Skin epidermis (tissue), 12 donors: ENCODE data around the gene SLC36A1.
"Not testable (repeated sequence)": the region's sequence is repeated elsewhere in the genome, so short reads cannot be mapped to it uniquely, and the experiment has no call there.

Experiments used
- H3K27ac ChIP-seq, 21 experiments: fragments of 200-600 bp; sonication (generic) in 11 of 21; one replicate each; pipeline ENCODE4 v1.5.0; 2020; ENCODE audit warnings: mild to moderate bottlenecking in 3 of 21, inconsistent platforms in 2 of 21, moderate library complexity in 2 of 21
- H3K4me3 ChIP-seq, 7 experiments: fragments of 200-600 bp; sonication (generic) in 2 of 7; one replicate each; pipeline ENCODE4 v1.5.0; 2020; ENCODE audit warnings: inconsistent platforms in 2 of 7, mild to moderate bottlenecking in 2 of 7, moderate library complexity in 1 of 7

SLC36A1 gene

DNA sequence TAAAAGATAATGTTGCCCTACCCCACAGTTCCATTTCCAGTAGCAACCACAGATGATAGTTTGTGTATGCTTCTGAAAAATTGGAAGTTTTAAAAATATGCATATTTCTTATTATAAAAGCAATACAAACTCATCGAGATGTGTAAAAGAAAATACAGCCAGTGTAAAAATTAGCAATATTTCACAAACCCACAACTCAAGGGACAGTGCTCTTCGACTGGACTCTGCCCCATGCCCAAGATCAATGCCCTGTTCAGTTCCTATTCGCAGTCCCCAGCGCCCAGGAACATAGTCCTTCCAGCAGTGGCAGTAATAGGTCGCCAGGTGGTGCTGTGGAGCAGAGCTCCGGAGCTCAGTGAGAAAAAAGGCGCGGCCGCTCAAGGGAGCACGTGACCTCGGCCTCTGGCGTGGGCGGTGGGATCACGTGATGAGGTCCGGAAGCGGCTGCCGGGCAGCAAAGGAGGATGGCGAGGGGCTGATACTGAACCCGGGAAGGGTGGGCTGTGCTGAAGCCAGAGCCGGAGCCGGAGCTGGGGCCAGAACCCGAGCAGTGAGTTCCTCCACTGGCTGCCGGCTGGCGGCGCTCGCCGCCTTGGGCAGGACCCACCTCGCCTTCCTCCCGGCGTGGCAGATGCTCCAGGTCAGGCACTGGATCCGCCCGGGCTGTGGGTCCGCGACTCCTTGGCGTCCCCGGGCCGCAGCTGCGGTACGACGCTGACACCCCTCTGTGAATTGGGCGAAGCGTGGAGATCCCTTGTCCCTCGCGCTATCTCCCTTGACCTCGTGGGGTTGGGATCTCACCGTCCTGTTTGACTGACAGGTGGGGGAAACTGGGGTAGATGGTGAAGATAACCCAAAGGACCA is at the start of gene SLC36A1:
Gene SLC36A1, plus strand, starts transcription at position 430 of the 864 bp plus-strand sequence. CDS start 11,190 bp downstream, outside the sequence.
- peak within 1 kb of the TSS; percentile 26 to 88 (median 77) for H3K27ac ChIP-seq
- peak within 1 kb of the TSS; percentile 66 to 86 (median 74) for H3K4me3 ChIP-seq

DNA sequence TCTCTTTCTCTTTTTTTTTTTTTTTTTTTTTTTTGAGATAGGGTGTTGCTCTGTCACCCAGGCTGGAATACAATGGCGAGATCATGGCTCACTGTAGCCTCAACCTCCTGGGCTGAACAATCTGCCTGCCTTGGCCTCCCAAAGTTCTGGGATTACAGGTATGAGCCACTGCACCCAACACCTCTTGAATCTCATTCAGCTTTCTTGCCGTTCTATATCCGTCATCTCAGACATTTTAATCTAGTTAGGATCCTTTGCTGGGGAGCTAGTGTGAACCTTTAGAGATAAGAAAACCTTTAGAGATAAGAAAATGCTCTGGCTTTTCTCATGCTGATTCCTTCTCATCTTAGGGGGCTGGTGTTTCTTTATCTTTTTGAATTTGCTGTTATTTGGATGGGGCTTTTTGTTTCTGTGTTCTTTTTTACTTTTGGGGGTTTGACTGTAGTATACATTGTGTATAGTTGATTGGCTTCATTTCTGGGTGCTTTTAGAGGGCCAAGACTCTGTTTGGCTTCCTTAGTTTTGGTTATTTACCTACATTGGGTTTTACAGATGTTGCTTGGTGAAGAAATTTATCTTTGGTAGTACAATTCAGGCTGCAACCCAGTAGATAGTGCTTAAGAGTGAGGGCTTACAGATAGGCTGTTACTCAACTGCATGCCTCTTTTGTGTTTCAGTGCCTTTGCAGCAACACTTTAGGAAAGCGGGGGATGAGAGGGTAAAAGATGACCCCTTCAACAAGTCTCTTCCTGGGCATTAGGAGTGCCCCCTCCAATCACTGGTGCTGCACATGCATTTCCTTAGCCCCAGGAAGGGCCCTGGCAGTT is 41.9 kb upstream of the SLC36A1 start:
- no peak overlapping the region for H3K4me3 ChIP-seq
- H3K27ac ChIP-seq, result no peak overlapping the region

GRCh38 chr5:151406322-151406947 is 41.0 kb upstream of the SLC36A1 start:
- Histone ChIP-seq H3K27ac (no peak overlapping the region), H3K4me3 (no peak overlapping the region)

GRCh38 chr5:151408591-151409230 is 38.7 kb upstream of the SLC36A1 start:
- Histone ChIP-seq H3K27ac (no peak overlapping the region), H3K4me3 (no peak overlapping the region)

DNA sequence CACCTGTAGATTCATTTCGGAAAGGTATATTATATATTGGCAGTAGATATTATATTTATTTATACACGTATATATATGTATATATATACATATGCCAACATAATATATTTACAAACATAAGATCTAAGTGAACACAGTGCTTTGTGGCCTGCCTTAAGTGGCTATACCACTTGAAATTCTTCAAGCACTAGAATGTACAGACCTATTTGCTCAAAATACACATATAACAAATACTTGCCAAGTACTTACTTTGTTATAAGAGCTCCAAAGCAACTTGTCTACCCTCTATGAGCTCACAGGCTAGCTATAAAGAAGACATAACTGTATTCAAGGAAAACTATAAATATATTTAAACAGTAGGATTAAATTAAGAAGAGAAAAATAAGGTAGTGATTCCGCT is 33.6 kb upstream of the SLC36A1 start:
- no peak overlapping the region for H3K4me3 ChIP-seq
- no peak overlapping the region for H3K27ac ChIP-seq

GRCh38 chr5:151414536-151414935 is 32.9 kb upstream of the SLC36A1 start:
- no peak overlapping the region for H3K27ac ChIP-seq
- no peak overlapping the region for H3K4me3 ChIP-seq

- H3K27ac ChIP-seq, result no peak overlapping the region
- H3K4me3 ChIP-seq, result no peak overlapping the region
Measured at GRCh38 chr5:151417712-151418111, 29.7 kb upstream of the SLC36A1 start.

GRCh38 chr5:151420127-151420526 is 27.3 kb upstream of the SLC36A1 start:
- H3K27ac ChIP-seq, result no peak overlapping the region
- H3K4me3 ChIP-seq, result no peak overlapping the region

GRCh38 chr5:151424892-151425523 is 22.4 kb upstream of the SLC36A1 start:
- Histone ChIP-seq H3K4me3 (no peak overlapping the region), H3K27ac (no peak overlapping the region)

GRCh38 chr5:151426347-151426746 is 21.1 kb upstream of the SLC36A1 start:
- H3K4me3 ChIP-seq, result not testable (repeated sequence)

GRCh38 chr5:151427258-151427657 is 20.1 kb upstream of the SLC36A1 start:
- Histone ChIP-seq H3K4me3 (no peak overlapping the region), H3K27ac (no peak overlapping the region)

More at GRCh38 chr5:151426347-151426746, 21.1 kb upstream of the SLC36A1 start:
- H3K27ac ChIP-seq, result not testable (repeated sequence)

GRCh38 chr5:151430731-151431130 is 16.7 kb upstream of the SLC36A1 start:
- Histone ChIP-seq H3K27ac (no peak overlapping the region), H3K4me3 (no peak overlapping the region)

DNA sequence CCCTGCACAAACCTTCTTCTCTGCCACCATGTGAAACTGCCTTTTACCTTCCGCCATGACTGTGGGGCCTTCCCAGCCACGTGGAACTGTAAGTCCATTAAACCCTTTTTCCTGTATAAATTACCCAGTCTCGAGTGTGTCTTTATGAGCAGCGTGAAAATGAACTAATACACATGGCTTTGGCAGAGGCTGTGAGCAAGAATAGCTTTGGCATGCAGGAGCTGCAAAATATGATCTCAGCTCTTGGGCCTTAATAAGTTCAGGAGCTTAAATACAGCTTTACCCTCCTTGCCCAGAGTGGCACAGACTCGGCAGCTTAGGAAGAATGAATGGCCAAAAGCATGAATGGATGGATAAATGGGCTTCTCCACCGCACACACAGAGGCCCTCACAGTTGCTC is 15.7 kb upstream of the SLC36A1 start:
- Histone ChIP-seq H3K4me3 (no peak overlapping the region), H3K27ac (no peak overlapping the region)

GRCh38 chr5:151432210-151432609 is 15.2 kb upstream of the SLC36A1 start:
- Histone ChIP-seq H3K4me3 (no peak overlapping the region), H3K27ac (no peak overlapping the region)

GRCh38 chr5:151434570-151435237 is 12.7 kb upstream of the SLC36A1 start:
- Histone ChIP-seq H3K4me3 (no peak overlapping the region), H3K27ac (no peak overlapping the region)

DNA sequence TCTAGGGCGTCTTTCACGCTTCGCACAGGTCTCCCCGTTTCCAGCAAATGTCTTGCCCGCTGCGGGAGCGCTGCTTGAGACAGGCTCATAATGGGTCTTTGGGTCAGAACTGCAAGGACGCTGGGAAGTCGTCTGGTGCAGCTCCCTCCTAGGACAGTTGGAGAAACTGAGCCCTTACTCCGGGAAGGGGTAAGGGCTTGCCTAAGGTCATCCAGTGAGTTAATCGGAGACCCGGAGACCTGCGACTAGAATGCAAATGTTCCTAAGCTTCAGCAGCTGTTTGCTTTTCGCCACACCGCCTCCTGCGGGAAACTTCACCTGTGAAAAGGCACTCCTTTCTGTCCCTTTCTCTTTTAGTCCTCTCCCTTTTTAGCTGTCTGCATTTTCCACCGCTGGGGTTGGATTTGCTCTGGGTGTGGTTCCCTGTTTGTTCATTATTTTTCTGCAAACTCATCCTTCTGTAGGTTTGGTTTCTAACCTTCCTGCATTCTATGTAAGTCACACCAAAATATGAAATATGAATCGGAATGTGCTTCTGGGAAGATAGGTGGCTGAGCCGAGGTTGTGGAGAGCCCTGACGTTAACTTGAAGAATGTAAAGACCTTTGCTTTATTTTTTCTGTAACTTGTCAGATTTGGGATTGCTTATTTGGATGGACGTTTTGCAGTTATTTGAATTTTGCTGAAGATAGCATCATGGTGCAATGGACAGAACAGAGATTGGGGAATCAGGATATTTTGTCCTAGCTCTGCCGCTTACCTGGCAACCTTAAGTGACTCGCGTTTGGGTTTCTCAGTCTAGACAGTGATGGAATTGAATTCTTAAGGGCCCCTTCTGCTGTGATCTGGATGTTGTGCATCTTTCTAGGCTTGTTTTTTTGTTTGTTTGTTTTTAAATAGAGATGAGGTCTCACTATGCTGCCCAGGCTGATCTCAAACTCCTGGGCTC is 909 bp downstream of the SLC36A1 start:
- peak overlapping the region in 20 of 21 experiments; percentile 26 to 88 (median 76) for H3K27ac ChIP-seq

GRCh38 chr5:151449297-151449696 is 1.9 kb downstream of the SLC36A1 start:
- Histone ChIP-seq H3K4me3 (no peak overlapping the region), H3K27ac (no peak overlapping the region)

More for the DNA sequence above, 909 bp downstream of the SLC36A1 start:
- H3K4me3 ChIP-seq, result peak overlapping the region; percentile 66 to 86 (median 74)

- Histone ChIP-seq H3K27ac (no peak overlapping the region), H3K4me3 (no peak overlapping the region)
Measured at GRCh38 chr5:151449839-151450238, 2.4 kb downstream of the SLC36A1 start.
